Measurements from ENCODE around the gene BDNF. TPM values are rescaled to one million over a fixed set of nuclear protein-coding genes. Genes with fewer than 3 reads are reported as not detected.
A peak's percentile ranks its signal among the peaks of the same experiment; 100 is the strongest.

Gene BDNF
- total and polyA plus RNA-seq, 4 donors, result 0.03 to 0.28 (median 0.07) TPM

DNA sequence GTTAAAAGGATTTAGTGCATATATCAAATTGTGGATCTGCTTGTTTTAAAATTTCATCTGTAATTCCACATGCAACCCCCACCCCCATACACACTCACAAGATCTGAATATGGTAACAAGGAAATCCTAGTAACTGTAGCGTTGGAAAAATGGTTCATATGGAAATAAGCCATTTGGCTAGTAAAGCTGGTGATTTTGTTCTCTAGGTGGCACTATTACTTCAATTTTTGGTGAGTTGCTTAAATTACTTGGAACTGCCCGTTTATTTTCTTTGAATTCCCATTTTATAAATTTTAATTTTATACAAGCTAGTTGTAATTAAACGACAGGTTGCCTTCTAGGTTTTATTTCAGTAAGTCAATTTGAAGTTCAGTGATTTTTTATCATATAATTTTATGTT, 5.3 kb downstream of the BDNF start:
- Histone ChIP-seq H3K9me3 (ENCODE audit: control insufficient read depth in 4 of 4, low read length in 3 of 4) (no peaks in the 10 kb centered on the region), H3K27ac (ENCODE audit: low read depth in 1 of 2, low read length in 2 of 2) (no peak overlapping the region), H3K4me3 (ENCODE audit: low read depth in 1 of 3, low read length in 3 of 3) (no peak overlapping the region), H3K36me3 (ENCODE audit: control insufficient read depth in 4 of 4, insufficient read depth in 3 of 4, low read depth in 1 of 4, low read length in 3 of 4) (no peaks in the 10 kb centered on the region), H3K9ac (ENCODE audit: low read depth in 1 of 2, low read length in 2 of 2) (no peak overlapping the region), H3K27me3 (ENCODE audit: control insufficient read depth in 4 of 4, insufficient read depth in 4 of 4, low read length in 3 of 4) (peaks cover 0 to 12% (median 4%) of the 10 kb centered on the region in 4 donors), H3K4me1 (ENCODE audit: control insufficient read depth in 4 of 4, insufficient read depth in 4 of 4, low read length in 3 of 4) (peaks cover 2 to 14% (median 13%) of the 10 kb centered on the region in 4 donors)
- TF ChIP-seq, protein P1, sequence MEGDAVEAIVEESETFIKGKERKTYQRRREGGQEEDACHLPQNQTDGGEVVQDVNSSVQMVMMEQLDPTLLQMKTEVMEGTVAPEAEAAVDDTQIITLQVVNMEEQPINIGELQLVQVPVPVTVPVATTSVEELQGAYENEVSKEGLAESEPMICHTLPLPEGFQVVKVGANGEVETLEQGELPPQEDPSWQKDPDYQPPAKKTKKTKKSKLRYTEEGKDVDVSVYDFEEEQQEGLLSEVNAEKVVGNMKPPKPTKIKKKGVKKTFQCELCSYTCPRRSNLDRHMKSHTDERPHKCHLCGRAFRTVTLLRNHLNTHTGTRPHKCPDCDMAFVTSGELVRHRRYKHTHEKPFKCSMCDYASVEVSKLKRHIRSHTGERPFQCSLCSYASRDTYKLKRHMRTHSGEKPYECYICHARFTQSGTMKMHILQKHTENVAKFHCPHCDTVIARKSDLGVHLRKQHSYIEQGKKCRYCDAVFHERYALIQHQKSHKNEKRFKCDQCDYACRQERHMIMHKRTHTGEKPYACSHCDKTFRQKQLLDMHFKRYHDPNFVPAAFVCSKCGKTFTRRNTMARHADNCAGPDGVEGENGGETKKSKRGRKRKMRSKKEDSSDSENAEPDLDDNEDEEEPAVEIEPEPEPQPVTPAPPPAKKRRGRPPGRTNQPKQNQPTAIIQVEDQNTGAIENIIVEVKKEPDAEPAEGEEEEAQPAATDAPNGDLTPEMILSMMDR (IDR thresholded peaks at IDR 0.05; ENCODE audit: low read depth, low read length, missing input control), result peak; percentile 16
- TF ChIP-seq HNF4A (conservative IDR thresholded peaks at IDR 0.05) (no peak), MAX (IDR thresholded peaks at IDR 0.05) (no peak), ZBTB33 (IDR thresholded peaks at IDR 0.05) (no peak), FOXA2 (IDR thresholded peaks at IDR 0.05) (no peak), SP1 (IDR thresholded peaks at IDR 0.05) (no peak), YY1 (IDR thresholded peaks at IDR 0.05) (no peak), HNF4G (IDR thresholded peaks at IDR 0.05) (no peak), RAD21 (IDR thresholded peaks at IDR 0.05) (peak; percentile 56)
- 20% methylated on average over 3 of the region's 3 CpGs for WGBS
- DNase-seq (ENCODE audit: low spot score), result no peak

- H3K4me3 ChIP-seq (ENCODE audit: low read depth in 1 of 3, low read length in 3 of 3), result no peak overlapping the region
- H3K9me3 ChIP-seq (ENCODE audit: control insufficient read depth in 4 of 4, low read length in 3 of 4), result no peaks in the 10 kb centered on the region
- 73% methylated on average over 5 of the region's 5 CpGs for WGBS
- no peak for TF ChIP-seq HNF4G (IDR thresholded peaks at IDR 0.05)
- no peak for TF ChIP-seq ATF3 (IDR thresholded peaks at IDR 0.05)
- TF ChIP-seq, protein P2, sequence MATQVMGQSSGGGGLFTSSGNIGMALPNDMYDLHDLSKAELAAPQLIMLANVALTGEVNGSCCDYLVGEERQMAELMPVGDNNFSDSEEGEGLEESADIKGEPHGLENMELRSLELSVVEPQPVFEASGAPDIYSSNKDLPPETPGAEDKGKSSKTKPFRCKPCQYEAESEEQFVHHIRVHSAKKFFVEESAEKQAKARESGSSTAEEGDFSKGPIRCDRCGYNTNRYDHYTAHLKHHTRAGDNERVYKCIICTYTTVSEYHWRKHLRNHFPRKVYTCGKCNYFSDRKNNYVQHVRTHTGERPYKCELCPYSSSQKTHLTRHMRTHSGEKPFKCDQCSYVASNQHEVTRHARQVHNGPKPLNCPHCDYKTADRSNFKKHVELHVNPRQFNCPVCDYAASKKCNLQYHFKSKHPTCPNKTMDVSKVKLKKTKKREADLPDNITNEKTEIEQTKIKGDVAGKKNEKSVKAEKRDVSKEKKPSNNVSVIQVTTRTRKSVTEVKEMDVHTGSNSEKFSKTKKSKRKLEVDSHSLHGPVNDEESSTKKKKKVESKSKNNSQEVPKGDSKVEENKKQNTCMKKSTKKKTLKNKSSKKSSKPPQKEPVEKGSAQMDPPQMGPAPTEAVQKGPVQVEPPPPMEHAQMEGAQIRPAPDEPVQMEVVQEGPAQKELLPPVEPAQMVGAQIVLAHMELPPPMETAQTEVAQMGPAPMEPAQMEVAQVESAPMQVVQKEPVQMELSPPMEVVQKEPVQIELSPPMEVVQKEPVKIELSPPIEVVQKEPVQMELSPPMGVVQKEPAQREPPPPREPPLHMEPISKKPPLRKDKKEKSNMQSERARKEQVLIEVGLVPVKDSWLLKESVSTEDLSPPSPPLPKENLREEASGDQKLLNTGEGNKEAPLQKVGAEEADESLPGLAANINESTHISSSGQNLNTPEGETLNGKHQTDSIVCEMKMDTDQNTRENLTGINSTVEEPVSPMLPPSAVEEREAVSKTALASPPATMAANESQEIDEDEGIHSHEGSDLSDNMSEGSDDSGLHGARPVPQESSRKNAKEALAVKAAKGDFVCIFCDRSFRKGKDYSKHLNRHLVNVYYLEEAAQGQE (IDR thresholded peaks at IDR 0.05), result no peak
- H3K9ac ChIP-seq (ENCODE audit: low read depth in 1 of 2, low read length in 2 of 2), result no peak overlapping the region
- peaks cover 0 to 4% (median 1%) of the 10 kb centered on the region in 4 donors for H3K27me3 ChIP-seq (ENCODE audit: control insufficient read depth in 4 of 4, insufficient read depth in 4 of 4, low read length in 3 of 4)
- H3K36me3 ChIP-seq (ENCODE audit: control insufficient read depth in 4 of 4, insufficient read depth in 3 of 4, low read depth in 1 of 4, low read length in 3 of 4), result no peaks in the 10 kb centered on the region
- no peak overlapping the region for H3K27ac ChIP-seq (ENCODE audit: low read depth in 1 of 2, low read length in 2 of 2)
- DNase-seq (ENCODE audit: low spot score), result no peak
- no peaks in the 10 kb centered on the region for H3K4me1 ChIP-seq (ENCODE audit: control insufficient read depth in 4 of 4, insufficient read depth in 4 of 4, low read length in 3 of 4)
Observed at GRCh38 chr11:27693398-27693797, 6.9 kb downstream of the BDNF start.

All from liver (tissue), 9 donors.